ENCODE data around the gene ARHGAP44. TPM values are rescaled to one million over a fixed set of nuclear protein-coding genes. Genes with fewer than 3 reads are reported as not detected.

ARHGAP44 gene
- polyA plus RNA-seq, 1 donor from 2014 or later: 5.9 TPM

GRCh38 chr17:13030459-13031300 is 241.4 kb downstream of the ARHGAP44 start:
- H3K79me2 ChIP-seq (replicated peaks; ENCODE audit: insufficient read depth, low read length): no peaks in the 10 kb centered on the region
- H3K36me3 ChIP-seq (ENCODE audit: insufficient read depth, low read length): no peaks in the 10 kb centered on the region
- no peak overlapping the region for H3K9ac ChIP-seq (ENCODE audit: low read length)
- H3K4me3 ChIP-seq (ENCODE audit: low read length): no peak overlapping the region
- no peak overlapping the region for H3K27ac ChIP-seq (ENCODE audit: low read length)
- no peak overlapping the region for H2AFZ ChIP-seq (ENCODE audit: low read depth, low read length)
- no peak for TF ChIP-seq TAF1 (IDR thresholded peaks at IDR 0.05; ENCODE audit: low read depth)
- TF ChIP-seq RAD21 (conservative IDR thresholded peaks at IDR 0.05): peak; percentile 87
- TF ChIP-seq CTCF (IDR thresholded peaks at IDR 0.05; ENCODE audit: poor library complexity, severe bottlenecking): peak; percentile 86
- peak; percentile 82 for TF ChIP-seq SMC3 (conservative IDR thresholded peaks at IDR 0.05; ENCODE audit: poor library complexity)
- no peaks in the 10 kb centered on the region for H3K9me3 ChIP-seq (ENCODE audit: low read length)
- H3K27me3 ChIP-seq (ENCODE audit: insufficient read depth, low read depth, low read length): no peaks in the 10 kb centered on the region
- no peaks in the 10 kb centered on the region for H4K20me1 ChIP-seq (ENCODE audit: insufficient read depth)
- H3K4me2 ChIP-seq (ENCODE audit: low read length): no peak overlapping the region
- H3F3A ChIP-seq (ENCODE audit: insufficient read depth, low read length, poor library complexity, severe bottlenecking): no peaks in the 10 kb centered on the region
- no peaks in the 10 kb centered on the region for H3K9me2 ChIP-seq (ENCODE audit: insufficient read depth, low read length)

GRCh38 chr17:13031718-13032350 is 242.5 kb downstream of the ARHGAP44 start:
- no peak for TF ChIP-seq SMC3 (conservative IDR thresholded peaks at IDR 0.05; ENCODE audit: poor library complexity)
- no peak for TF ChIP-seq EP300 (conservative IDR thresholded peaks at IDR 0.05; ENCODE audit: poor library complexity, severe bottlenecking)
- no peak for TF ChIP-seq MXI1 (conservative IDR thresholded peaks at IDR 0.05; ENCODE audit: poor library complexity, severe bottlenecking)
- TF ChIP-seq CTCF (IDR thresholded peaks at IDR 0.05; ENCODE audit: poor library complexity, severe bottlenecking): peak; percentile 47
- H3K36me3 ChIP-seq (ENCODE audit: insufficient read depth, low read length): no peaks in the 10 kb centered on the region
- no peaks in the 10 kb centered on the region for H3K27me3 ChIP-seq (ENCODE audit: insufficient read depth, low read depth, low read length)
- no peak overlapping the region for H3K9ac ChIP-seq (ENCODE audit: low read length)
- H4K20me1 ChIP-seq (ENCODE audit: insufficient read depth): no peaks in the 10 kb centered on the region
- H3K9me3 ChIP-seq (ENCODE audit: low read length): no peaks in the 10 kb centered on the region
- H3F3A ChIP-seq (ENCODE audit: insufficient read depth, low read length, poor library complexity, severe bottlenecking): no peaks in the 10 kb centered on the region
- no peak overlapping the region for H3K4me2 ChIP-seq (ENCODE audit: low read length)
- no peaks in the 10 kb centered on the region for H3K9me2 ChIP-seq (ENCODE audit: insufficient read depth, low read length)
- no peak overlapping the region for H3K4me3 ChIP-seq (ENCODE audit: low read length)
- no peak overlapping the region for H2AFZ ChIP-seq (ENCODE audit: low read depth, low read length)
- no peak overlapping the region for H3K27ac ChIP-seq (ENCODE audit: low read length)
- H3K79me2 ChIP-seq (replicated peaks; ENCODE audit: insufficient read depth, low read length): no peaks in the 10 kb centered on the region

- no peak overlapping the region for H3K9ac ChIP-seq (ENCODE audit: low read length)
- TF ChIP-seq CTCF (IDR thresholded peaks at IDR 0.05; ENCODE audit: poor library complexity, severe bottlenecking) (no peak), RAD21 (conservative IDR thresholded peaks at IDR 0.05) (no peak), EP300 (conservative IDR thresholded peaks at IDR 0.05; ENCODE audit: poor library complexity, severe bottlenecking) (no peak), SMC3 (conservative IDR thresholded peaks at IDR 0.05; ENCODE audit: poor library complexity) (no peak), POLR2AphosphoS5 (IDR thresholded peaks at IDR 0.05) (no peak), MXI1 (conservative IDR thresholded peaks at IDR 0.05; ENCODE audit: poor library complexity, severe bottlenecking) (no peak), EZH2 (IDR thresholded peaks at IDR 0.05; ENCODE audit: borderline replicate concordance, insufficient read depth, low read length, poor library complexity, severe bottlenecking) (no peak), REST (IDR thresholded peaks at IDR 0.05; ENCODE audit: borderline replicate concordance) (no peak), TAF1 (IDR thresholded peaks at IDR 0.05; ENCODE audit: low read depth) (no peak)
These were observed 246.1 kb downstream of the ARHGAP44 start for GRCh38 chr17:13035420-13035819.

More at GRCh38 chr17:13035420-13035819, 246.1 kb downstream of the ARHGAP44 start:
- Histone ChIP-seq H3K36me3 (ENCODE audit: insufficient read depth, low read length) (no peaks in the 10 kb centered on the region), H4K20me1 (ENCODE audit: insufficient read depth) (no peaks in the 10 kb centered on the region), H3K79me2 (replicated peaks; ENCODE audit: insufficient read depth, low read length) (no peaks in the 10 kb centered on the region), H3F3A (ENCODE audit: insufficient read depth, low read length, poor library complexity, severe bottlenecking) (no peaks in the 10 kb centered on the region), H3K27me3 (ENCODE audit: insufficient read depth, low read depth, low read length) (no peaks in the 10 kb centered on the region), H2AFZ (ENCODE audit: low read depth, low read length) (no peak overlapping the region), H3K27ac (ENCODE audit: low read length) (no peak overlapping the region), H3K4me2 (ENCODE audit: low read length) (no peak overlapping the region), H3K9me2 (ENCODE audit: insufficient read depth, low read length) (no peaks in the 10 kb centered on the region), H3K9me3 (ENCODE audit: low read length) (no peaks in the 10 kb centered on the region), H3K4me3 (ENCODE audit: low read length) (no peak overlapping the region)
